ENCODE measurements around the gene GNAL.

GRCh38 chr18:11750581-11751310 lies 61.7 kb downstream of the GNAL start:
- no peak for TF ChIP-seq CTCF (IDR thresholded peaks at IDR 0.05)
- TF ChIP-seq POLR2AphosphoS5 (IDR thresholded peaks at IDR 0.05), result no peak
- no peak for TF ChIP-seq POLR2A (IDR thresholded peaks at IDR 0.05)
